Raji (cell line): Measurements from ENCODE around the gene SEPTIN12.

Experiments used
- POLR2A ChIP-seq: IDR thresholded peaks from 2 replicates; pipeline ENCODE4 v1.6.1; 2011; ENCODE audit warnings: low read depth, low read length, control low read depth; ENCODE audit not compliant: insufficient read depth

SEPTIN12 gene

DNA sequence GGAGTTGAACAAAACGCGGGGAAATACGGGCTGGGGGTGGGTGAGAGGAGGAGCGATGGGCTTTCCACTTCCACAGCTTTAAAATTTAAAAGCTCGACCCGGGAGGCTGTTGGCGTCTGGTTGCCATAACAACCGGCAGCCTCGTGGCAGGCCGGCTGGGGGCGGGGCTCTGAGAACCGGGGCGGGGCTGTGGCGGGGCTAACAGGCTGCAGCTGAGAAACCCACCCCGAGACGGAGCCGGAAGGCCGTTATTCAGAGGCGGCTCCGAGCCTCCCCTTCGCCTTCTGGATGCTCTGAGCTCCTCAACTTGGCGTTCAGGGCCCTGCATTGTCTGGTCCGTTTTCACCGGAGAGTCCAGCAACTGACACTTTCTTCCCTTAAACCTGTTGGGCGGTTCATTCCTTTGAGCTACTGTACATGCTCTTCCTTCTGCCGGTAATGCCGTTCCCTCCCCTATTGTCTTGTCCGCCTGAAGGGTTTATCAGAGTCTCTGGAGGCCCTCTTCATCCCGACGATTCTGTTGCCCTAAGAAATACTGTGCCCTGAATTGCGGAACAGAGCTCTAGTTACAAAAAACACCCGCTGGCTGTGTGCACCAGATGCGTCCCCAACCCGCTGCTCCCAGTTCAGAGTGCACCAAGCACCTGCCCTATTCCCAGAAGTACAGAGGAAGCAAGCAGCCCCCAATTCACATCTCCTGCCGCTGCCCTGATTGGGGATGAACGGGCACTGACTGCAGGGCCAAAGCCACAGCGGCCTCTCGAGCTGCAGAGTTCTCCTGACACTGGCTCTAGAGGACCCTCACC, 53.2 kb downstream of the SEPTIN12 start:
- peak; percentile 59; the same call in 1 of the 2 replicates for TF ChIP-seq POLR2A

DNA sequence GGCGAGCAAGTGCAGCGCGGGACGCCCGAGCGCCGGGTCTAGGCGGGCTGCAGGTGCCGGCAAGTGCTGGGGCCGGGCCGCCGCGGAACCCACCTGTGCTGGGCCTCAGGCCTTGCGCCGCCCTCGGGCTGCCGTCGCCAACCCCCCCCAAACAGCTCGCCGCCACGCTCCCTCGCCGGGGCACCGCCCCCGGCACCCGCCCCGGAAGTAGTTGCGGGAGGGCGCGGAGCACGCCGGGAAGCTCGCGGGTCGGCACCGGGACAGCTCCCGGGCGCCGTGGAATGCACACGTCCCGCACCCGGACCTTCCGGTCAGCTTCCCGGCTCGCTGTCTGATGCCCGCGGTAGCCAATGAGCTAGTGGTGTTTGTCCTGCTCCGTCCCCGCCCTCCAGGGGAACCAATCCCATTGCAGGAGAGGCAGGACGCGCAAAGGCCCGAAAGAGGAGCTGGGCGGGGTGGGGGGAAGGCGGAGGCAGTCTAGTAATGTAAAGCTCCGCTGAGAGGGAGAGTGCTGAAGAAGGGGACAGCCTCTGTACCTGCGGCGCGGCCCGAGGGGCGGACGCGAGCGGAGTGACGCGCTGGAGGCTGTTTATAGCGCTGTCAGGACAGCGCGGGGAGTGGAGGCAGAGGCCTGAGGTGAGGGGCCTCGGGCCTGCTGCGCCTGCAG, 53.9 kb downstream of the SEPTIN12 start, which contains the start of the genes ANKS3 and DNAAF8:
Gene ANKS3 (minus strand): TSS at position 209 of the 667 bp plus-strand sequence. CDS start 4,122 bp downstream, outside the sequence.
Gene DNAAF8 (plus strand): TSS at position 475 of the 667 bp plus-strand sequence. CDS start 1,978 bp downstream, outside the sequence.
- TF ChIP-seq POLR2A: peak; percentile 66

DNA sequence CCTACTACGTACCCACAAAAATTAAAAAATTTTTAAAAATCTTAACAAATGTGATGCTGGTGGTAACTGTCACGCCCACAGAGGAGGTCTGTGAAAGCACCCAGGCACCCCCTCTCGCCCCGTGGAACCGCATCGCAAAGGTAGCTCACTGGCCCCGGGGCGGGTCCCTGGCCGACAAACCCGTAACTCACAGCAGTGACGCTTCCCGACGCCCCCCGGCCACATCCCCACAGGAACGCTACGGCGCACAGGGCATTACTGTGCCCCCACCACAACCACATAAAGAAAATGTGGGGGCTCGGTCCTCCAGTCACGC, 54.4 kb downstream of the SEPTIN12 start:
- no peak for TF ChIP-seq POLR2A

DNA sequence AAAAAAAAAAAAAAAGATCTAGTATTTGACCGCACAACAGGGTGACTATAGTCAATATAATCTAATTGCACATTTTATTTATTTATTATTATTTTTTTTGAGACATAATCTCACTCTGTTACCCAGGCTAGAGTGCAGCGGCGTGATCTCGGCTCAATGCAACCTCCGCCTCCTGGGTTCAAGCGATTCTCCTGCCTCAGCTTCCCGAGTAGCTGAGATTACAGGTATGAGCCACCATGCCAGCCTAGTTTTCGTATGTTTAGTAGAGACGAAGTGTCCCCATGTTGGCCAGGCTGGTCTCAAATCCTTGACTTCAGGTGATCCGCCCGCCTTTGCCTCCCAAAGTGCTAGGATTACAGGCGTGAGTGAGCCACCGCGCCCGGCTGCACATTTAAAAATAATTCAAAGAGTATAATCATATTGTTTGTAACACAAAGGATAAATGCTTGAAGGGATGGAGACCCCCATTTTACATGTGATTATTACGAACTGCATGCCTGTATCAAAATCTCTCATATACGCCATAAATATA, 54.9 kb downstream of the SEPTIN12 start:
- TF ChIP-seq POLR2A: no peak

DNA sequence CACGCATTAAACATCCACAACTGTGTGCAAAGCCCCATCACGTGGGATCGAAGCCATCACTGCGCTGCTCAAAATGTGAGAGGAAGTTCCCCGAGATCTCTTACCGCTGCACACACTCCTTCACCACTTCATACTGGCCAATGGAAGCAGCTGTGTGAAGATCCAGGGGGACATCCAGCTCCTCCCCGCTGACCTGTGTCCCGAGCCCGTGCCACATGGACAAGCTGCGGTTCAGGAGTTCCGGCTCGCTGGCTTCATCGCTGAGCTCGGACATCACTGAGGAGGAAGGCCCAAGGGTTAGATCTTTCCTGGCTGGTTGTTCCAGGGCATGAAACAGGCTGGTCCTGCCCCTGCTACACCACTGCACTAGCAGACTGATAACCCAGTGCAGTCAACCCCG, 58.3 kb downstream of the SEPTIN12 start:
- no peak for TF ChIP-seq POLR2A

DNA sequence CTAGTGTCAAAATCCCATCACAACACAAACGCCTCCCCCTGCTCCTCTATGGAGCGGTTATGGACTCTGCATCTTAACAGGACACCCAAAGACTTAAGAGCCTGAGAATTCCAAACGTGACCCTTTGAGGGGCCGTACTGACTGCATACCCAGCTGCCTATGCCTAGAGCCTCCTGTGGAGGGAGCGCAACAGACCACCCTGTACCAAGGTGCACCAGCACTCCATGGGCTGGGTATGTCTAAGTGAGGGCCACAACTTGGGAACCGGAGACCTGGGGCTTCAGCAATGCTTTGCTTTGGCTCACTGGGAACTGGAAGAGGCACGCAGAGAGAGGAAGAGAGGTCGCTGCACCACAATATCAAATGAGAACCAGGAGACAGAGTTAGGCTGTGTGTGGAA, 59.5 kb downstream of the SEPTIN12 start:
- no peak for TF ChIP-seq POLR2A
